ENCODE data around the gene CTBP2. TPM values are rescaled to one million over a fixed set of nuclear protein-coding genes. Genes with fewer than 3 reads are reported as not detected.
A peak's percentile ranks its signal among the peaks of the same experiment; 100 is the strongest.

Gene CTBP2
- total and polyA plus RNA-seq, 2 donors from 2014 or later: 33.1 to 111 TPM

DNA sequence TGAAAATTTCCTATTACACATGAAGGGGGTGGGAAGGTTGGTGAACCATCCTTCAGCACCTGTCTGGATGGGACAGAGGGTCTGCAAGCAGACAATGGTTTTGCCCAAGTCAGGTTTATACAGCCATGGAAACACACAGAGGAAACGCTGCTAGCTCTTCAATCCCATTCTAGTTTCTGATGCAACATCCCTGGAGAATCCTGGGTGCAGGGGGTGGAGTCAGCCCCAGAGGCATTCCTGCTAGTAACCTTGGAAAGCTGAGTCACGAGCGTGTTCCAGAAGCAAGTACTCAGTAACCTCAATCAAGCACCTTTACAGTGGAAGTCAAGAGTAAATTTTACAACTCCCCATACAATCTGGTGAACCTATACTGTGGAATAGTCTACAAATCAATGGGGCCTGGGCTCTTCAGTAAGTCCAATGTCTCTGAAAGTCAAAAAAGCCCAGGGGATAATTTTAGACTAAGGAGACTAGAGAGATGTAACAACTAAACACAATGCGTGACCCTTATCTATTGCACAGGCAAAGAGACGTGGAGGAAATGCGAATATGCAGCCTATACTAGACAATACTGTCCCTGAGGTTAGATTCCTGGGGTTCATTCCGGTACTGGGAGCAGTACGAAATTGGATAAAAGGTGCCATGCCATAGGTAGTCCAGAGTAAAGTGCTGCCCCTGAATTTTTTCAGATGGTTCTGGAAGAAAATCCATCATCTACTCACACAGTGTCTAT lies 123.1 kb downstream of the CTBP2 start:
- Histone ChIP-seq H3K9ac (ENCODE audit: low read length in 3 of 3) (no peak overlapping the region), H3K4me1 (ENCODE audit: control insufficient read depth in 2 of 3, insufficient read depth in 2 of 3, low read depth in 1 of 3, low read length in 3 of 3) (peaks cover 2 to 20% (median 7%) of the 10 kb centered on the region in 3 donors), H3K27ac (ENCODE audit: low read depth in 2 of 2, low read length in 2 of 2) (no peak overlapping the region), H3K4me3 (ENCODE audit: low read length in 3 of 3) (no peak overlapping the region), H3K9me3 (ENCODE audit: control insufficient read depth in 2 of 3, insufficient read depth in 1 of 3, low read length in 3 of 3) (no peaks in the 10 kb centered on the region), H3K27me3 (ENCODE audit: control insufficient read depth, insufficient read depth, low read length) (no peaks in the 10 kb centered on the region), H3K36me3 (ENCODE audit: control insufficient read depth in 2 of 3, insufficient read depth in 3 of 3, low read length in 3 of 3) (peaks cover 2 to 23% (median 10%) of the 10 kb centered on the region in 3 donors)
- intact Hi-C loops (cut with DNase I): no loop called here
- no peak for FAIRE-seq
- TF ChIP-seq, protein P1, sequence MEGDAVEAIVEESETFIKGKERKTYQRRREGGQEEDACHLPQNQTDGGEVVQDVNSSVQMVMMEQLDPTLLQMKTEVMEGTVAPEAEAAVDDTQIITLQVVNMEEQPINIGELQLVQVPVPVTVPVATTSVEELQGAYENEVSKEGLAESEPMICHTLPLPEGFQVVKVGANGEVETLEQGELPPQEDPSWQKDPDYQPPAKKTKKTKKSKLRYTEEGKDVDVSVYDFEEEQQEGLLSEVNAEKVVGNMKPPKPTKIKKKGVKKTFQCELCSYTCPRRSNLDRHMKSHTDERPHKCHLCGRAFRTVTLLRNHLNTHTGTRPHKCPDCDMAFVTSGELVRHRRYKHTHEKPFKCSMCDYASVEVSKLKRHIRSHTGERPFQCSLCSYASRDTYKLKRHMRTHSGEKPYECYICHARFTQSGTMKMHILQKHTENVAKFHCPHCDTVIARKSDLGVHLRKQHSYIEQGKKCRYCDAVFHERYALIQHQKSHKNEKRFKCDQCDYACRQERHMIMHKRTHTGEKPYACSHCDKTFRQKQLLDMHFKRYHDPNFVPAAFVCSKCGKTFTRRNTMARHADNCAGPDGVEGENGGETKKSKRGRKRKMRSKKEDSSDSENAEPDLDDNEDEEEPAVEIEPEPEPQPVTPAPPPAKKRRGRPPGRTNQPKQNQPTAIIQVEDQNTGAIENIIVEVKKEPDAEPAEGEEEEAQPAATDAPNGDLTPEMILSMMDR (IDR thresholded peaks at IDR 0.05; ENCODE audit: borderline replicate concordance, extremely low read depth, insufficient read depth): no peak
- DNase-seq: peak in 1 of 5 donors; percentile 64

DNA sequence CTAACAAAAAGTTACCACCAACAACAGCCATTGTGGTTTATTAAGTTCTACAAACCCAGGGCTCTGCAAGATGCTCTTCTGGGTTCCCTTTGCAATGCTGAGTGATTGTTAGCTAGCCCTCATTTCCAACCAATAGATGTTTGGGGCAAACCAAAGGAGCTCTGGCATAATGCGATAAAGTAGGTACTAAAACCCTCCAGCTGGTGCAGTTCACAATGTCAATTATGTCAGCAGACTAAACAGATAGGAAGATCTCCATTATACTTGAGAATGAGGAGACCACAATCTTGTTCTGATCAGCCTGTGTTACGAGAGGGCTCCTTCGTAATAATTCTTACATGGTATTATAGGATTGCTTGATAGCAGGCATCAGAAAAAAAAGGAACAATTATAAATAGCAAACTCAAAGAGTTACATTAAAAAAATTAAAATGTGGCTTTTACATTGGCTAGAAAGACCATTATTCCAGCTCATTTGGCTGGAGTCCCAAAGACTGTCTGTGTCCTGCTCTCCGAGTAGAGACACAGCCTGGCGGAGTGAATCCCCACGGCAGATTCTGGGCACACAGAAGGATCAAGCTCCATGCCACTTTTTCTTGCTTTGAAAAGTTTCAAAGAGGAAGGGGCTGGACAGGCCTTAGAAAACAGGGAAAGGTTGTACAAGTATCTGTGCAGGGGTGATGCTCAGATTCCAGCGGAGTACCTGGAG lies 124.6 kb downstream of the CTBP2 start:
- Histone ChIP-seq H3K27ac (ENCODE audit: low read depth in 2 of 2, low read length in 2 of 2) (no peak overlapping the region), H3K9me3 (ENCODE audit: control insufficient read depth in 2 of 3, insufficient read depth in 1 of 3, low read length in 3 of 3) (no peaks in the 10 kb centered on the region), H3K9ac (ENCODE audit: low read length in 3 of 3) (no peak overlapping the region), H3K27me3 (ENCODE audit: control insufficient read depth, insufficient read depth, low read length) (no peaks in the 10 kb centered on the region), H3K4me3 (ENCODE audit: low read length in 3 of 3) (no peak overlapping the region), H3K4me1 (ENCODE audit: control insufficient read depth in 2 of 3, insufficient read depth in 2 of 3, low read depth in 1 of 3, low read length in 3 of 3) (peaks cover 0 to 21% (median 6%) of the 10 kb centered on the region in 3 donors), H3K36me3 (ENCODE audit: control insufficient read depth in 2 of 3, insufficient read depth in 3 of 3, low read length in 3 of 3) (peaks cover 2 to 24% (median 10%) of the 10 kb centered on the region in 3 donors)
- FAIRE-seq (no peak), DNase-seq (no peak)
- intact Hi-C loops (cut with DNase I): no loop called here
- TF ChIP-seq, protein P1 (IDR thresholded peaks at IDR 0.05; ENCODE audit: borderline replicate concordance, extremely low read depth, insufficient read depth): no peak

DNA sequence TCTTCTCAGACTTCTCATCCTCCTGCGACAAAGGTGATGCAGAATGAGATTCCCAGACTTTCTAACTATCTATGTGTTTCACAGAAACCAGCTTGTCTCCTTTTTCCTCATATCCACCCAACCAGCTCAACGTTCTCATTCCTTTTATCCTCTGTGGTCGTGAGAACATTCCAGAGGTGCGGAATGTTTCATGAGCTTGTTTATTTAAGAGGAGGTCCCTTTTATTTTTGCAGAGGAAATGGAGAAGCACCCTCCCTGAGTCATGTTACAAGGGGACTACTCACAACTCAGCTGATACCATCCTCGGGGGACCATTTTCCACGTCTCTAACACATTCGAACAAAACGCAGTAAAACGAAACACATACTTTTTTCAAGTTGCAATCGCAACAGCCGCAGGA lies 125.2 kb downstream of the CTBP2 start:
- no peaks in the 10 kb centered on the region for H3K9me3 ChIP-seq (ENCODE audit: control insufficient read depth in 2 of 3, insufficient read depth in 1 of 3, low read length in 3 of 3)
- no peak overlapping the region for H3K4me3 ChIP-seq (ENCODE audit: low read length in 3 of 3)
- FAIRE-seq (no peak), DNase-seq (peak in 1 of 5 donors; percentile 81)
- intact Hi-C loops (cut with DNase I): no loop called here
- TF ChIP-seq, protein P1 (IDR thresholded peaks at IDR 0.05; ENCODE audit: borderline replicate concordance, extremely low read depth, insufficient read depth): no peak
- peaks cover 2 to 24% (median 10%) of the 10 kb centered on the region in 3 donors for H3K36me3 ChIP-seq (ENCODE audit: control insufficient read depth in 2 of 3, insufficient read depth in 3 of 3, low read length in 3 of 3)
- H3K27ac ChIP-seq (ENCODE audit: low read depth in 2 of 2, low read length in 2 of 2): no peak overlapping the region
- peaks cover 0 to 23% (median 4%) of the 10 kb centered on the region in 3 donors for H3K4me1 ChIP-seq (ENCODE audit: control insufficient read depth in 2 of 3, insufficient read depth in 2 of 3, low read depth in 1 of 3, low read length in 3 of 3)
- no peak overlapping the region for H3K9ac ChIP-seq (ENCODE audit: low read length in 3 of 3)
- no peaks in the 10 kb centered on the region for H3K27me3 ChIP-seq (ENCODE audit: control insufficient read depth, insufficient read depth, low read length)

Data from kidney (tissue), 14 donors.